Cortex of kidney (tissue), 1 donor: Measurements from ENCODE around the gene DENND2C.

ENCODE experiments used
- DNase-seq: peaks from one replicate; lab custom pipeline; 2025; lab: John Stamatoyannopoulos, UW

Gene DENND2C

GRCh38 chr1:114669562-114670082 lies at the start of gene DENND2C:
Gene DENND2C, minus strand, starts transcription at chr1:114670049. Its CDS starts 44,065 bp downstream, at chr1:114625984.
- DNase-seq: no peak

- no peak for DNase-seq
Measured at GRCh38 chr1:114719424-114719787, 49.6 kb upstream of the DENND2C start.

- no peak for DNase-seq
Measured at GRCh38 chr1:114718661-114719423, 49.0 kb upstream of the DENND2C start.

- DNase-seq: no peak
Measured at GRCh38 chr1:114716304-114717170, 46.7 kb upstream of the DENND2C start, which contains the start of gene NRAS. Gene NRAS, minus strand, starts transcription at chr1:114716771. Its CDS starts 611 bp downstream, at chr1:114716160.

DNA sequence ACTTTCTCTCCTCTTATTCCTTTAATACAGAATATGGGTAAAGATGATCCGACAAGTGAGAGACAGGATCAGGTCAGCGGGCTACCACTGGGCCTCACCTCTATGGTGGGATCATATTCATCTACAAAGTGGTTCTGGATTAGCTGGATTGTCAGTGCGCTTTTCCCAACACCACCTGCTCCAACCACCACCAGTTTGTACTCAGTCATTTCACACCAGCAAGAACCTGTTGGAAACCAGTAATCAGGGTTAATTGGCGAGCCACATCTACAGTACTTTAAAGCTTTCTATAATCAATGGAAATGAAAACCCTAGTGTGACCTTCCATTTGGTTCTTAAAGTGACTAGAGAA lies 46.1 kb upstream of the DENND2C start:
- DNase-seq: no peak

- no peak for DNase-seq
Measured at GRCh38 chr1:114712977-114713376, 43.1 kb upstream of the DENND2C start.

DNA sequence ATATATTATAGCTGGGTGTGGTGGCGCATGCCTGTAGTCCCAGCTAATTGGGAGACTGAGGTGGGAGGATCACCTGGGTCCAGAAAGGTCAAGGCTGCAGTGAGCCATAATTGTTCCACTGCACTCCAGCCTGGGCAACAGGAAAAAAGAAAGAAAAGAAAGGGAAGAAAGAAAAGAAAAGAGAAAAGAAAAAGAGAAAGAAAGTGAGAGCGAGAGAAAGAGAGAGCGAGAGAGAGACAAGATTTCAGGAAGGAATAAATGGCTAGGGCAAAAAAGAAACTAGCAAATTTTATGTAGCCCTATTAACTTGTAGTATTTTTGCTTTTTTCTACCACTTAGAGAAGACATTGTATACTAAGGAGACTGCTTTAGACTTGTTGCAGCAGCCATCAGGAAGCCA lies 40.5 kb upstream of the DENND2C start:
- DNase-seq: no peak

GRCh38 chr1:114707604-114708003 lies 37.8 kb upstream of the DENND2C start:
- no peak for DNase-seq

GRCh38 chr1:114703242-114703641 lies 33.4 kb upstream of the DENND2C start:
- DNase-seq: no peak

DNA sequence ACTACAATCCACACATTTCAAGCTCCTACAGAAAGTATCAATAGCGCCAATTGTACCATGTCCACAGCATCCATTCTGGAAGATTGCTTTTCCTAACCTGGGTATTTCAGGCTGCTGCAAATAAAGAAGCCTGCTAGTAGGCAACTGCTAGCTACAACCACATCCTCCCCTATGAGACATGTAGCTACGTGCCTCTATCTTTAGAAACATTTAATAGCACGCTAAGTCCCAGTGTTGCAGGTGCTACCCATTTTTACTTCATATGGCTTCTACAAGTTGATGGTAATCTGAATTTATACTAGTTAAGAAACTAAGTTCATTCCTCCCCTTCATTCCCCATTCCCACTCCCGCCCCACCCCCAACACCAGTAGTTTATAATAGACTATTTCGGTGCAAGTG lies 32.9 kb upstream of the DENND2C start:
- no peak for DNase-seq

DNA sequence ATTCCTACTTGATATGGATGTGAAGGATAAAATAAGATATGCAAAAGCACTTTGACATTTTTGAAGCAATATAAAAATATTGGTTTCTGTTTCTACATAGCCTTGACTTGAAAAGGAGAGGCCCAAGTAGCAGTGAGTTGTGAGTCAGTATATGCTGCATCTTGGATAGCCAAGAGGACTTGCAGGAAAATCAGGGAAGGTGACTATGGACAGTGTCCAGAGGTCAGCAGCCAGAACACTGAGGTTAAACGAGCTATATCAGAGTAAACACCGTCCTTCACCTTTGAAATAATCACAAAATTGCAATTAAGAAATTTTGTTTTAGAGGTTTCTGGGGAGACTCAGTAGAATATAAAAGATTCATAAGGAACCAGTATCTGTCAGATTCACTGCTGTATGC lies 32.1 kb upstream of the DENND2C start:
- DNase-seq: no peak

DNA sequence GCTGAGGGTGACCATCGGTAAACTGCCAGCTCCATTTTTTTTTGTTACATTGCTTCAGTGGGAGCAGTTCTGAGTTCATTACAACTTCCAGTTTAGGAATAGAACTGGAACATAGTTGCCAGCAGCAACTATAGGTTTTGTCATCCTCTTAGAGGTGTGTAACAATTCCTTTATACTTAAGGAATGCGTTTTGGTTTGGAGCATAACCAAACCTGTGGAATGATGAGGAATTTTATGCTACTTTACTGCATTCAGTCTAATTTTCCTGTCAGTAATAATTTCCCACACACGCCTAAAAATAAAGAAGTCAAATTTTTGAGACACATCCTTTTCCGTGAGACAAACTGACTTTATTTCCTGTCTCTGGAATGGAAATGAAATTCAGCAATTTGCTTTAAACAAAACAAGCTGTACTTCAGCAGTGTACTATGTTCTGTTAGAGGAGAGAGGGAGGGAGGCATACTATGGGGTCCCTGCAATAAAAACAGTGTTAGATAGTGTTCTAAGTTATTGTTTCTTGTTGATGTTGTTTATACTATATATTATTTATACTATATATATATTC lies 30.3 kb upstream of the DENND2C start:
- DNase-seq: no peak

DNA sequence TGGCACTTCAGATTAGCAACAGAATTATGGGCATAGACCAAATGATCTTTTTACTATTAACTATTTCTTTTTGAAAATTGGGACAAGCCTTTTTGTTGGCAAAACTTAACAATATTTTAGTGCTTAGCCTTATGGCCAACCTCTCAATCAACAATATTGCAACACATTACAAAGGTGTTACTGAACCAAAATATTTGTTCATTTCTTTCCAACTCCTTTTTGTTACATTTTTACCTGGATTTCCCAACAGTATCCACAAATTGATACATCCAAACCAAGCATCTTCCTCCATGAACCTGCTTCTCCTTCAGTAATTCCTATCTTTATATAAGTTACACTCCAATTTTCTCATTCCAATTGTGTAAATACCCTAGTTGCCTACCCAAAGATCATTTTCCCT lies 27.0 kb upstream of the DENND2C start:
- no peak for DNase-seq

DNA sequence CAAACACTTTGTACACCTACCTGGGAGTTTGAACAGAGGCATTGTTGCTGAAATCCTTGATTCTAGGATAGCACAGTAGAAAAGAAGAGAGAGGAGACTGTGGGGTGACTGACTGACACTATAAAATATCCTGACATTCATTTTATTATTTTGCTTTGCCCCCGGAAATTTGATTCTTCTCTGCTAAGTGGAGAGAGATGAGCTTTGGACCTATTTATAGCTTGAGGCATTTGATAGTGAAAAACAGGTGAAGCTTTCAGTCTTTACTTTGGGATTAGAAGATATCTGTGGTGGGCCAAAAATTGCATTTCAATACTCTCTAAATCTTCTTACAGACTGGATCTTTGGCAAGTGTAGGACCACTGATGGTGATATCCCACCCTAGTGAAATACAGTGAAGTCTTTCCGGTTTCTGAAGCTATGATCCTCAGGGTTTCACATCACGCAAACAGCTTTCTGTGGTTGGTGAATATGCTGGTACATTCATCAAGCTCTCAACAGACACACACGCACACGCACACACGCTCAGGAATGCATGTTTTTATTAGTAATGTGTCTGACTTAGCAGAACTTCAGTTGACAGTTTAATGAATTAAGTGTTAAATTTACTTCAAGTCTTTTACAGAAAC lies 25.7 kb upstream of the DENND2C start, which contains the start of gene AMPD1:
AMPD1 (minus strand) TSS at position 117 of the 629 bp plus-strand sequence; CDS start at position 42, 75 bp downstream.
- no peak for DNase-seq

DNA sequence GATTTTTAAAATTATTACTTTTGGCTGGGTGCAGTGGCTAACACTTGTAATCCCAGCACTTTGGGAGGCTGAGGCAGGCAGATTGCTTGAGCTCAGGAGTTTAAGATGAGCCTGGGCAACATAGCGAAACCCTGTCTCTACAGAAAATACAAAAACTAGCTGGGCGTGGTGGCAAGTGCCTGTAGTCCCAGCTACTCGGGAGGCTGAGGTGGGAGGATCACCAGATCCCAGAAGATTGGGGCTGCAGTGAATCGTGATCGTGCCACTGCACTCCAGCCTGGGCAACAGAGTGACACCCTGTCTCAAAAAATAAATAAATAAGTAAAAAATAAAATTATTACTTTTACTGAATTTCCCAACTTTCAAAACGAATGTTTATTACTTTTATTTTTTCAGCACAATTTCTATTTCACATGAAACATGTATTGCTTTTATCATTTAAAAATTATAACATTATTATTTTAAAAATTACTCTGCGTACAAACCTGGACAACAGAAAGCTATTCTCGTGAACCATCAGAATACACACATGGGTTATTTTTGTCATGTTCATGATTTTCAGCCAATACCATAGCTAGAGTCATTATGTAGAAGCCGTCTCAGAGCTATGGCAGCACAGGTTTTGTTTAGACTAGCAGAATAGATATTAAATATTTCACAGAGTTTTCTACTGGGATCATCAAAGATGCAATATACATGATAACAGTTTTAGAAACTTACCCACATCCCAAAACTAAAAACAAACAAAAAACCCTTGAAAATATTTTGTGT lies 24.9 kb upstream of the DENND2C start:
- no peak for DNase-seq

DNA sequence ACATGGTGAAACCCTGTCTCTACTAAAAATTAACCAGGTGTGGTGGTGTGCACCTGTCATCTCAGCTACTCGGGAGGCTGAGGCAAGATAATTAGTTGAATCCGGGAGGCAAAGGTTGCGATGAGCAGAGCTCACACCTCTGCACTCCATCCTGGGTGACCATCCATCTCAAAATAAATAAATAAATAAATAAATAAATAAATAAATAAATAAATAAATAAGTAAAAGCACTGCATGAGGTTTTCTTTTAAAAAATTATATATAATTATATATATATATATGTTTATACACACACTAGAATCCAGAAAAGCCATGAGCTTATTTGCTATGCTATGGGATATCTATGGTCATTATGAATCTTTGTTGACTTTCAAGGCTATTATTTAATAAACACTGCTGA lies 23.1 kb upstream of the DENND2C start:
- DNase-seq: no peak

DNA sequence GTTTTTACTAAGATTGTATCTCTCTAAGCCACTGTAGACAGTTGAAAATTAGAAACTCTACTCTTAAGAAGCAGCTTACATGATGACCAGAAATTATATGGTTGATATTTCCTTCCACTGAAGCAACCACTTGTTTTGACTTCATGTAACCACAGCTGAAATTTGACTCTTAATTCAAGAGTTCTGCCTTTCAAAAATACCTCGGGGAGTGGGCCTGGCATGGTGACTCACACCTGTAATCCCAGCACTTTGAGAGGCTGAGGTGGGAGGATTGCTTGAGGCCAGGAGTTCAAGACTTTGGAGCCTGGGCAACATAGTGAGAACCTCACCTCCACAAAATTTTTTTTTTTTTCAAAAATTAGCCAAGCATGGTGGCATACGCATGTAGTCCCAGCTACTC lies 21.2 kb upstream of the DENND2C start:
- DNase-seq: no peak

- no peak for DNase-seq
Measured at GRCh38 chr1:114690148-114690547, 20.3 kb upstream of the DENND2C start.

DNA sequence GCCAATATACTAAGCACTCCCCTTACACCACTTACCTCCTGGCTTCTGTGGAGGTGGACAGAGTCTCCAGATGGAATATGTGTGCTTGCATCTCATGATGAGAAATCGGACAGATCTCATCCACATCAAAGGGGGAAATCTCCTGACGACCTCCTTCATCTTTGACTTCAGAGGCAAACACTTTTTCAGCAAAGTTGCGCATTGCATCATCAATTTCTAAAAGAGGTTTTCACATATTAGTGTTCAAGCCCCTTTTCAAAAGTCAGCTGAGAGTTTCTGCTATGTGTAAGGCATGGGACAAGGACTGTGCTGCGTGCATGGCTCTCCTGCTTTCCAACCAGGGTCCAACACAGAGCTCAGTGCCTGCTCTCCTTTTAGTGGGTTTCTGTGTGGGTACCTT lies 18.7 kb upstream of the DENND2C start:
- DNase-seq: no peak

DNA sequence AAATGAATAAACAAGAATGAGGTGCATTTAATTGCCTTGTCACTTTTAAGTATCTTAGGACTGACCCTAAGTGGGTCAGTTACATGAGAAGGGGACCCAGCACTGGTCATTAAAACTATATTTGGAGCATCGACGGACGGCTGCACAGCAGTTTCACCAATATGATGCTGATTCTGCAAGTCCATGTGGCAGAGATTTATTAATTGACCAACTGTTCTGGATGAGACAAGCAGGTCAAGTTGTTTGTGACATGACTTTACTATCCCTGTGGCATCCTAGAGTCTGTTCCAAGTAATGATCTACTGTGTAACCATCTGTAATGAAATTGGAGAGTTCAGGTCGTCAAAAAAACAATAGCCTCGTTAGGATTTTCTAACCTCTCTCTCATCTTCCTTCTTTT lies 16.0 kb upstream of the DENND2C start:
- no peak for DNase-seq

- no peak for DNase-seq
Measured at GRCh38 chr1:114677691-114678090, 7.8 kb upstream of the DENND2C start.
